ENCODE results near the gene PGM2.

GRCh38 chr4:37908488-37909331 lies 82.2 kb downstream of the PGM2 start:
- TF ChIP-seq, protein P1, sequence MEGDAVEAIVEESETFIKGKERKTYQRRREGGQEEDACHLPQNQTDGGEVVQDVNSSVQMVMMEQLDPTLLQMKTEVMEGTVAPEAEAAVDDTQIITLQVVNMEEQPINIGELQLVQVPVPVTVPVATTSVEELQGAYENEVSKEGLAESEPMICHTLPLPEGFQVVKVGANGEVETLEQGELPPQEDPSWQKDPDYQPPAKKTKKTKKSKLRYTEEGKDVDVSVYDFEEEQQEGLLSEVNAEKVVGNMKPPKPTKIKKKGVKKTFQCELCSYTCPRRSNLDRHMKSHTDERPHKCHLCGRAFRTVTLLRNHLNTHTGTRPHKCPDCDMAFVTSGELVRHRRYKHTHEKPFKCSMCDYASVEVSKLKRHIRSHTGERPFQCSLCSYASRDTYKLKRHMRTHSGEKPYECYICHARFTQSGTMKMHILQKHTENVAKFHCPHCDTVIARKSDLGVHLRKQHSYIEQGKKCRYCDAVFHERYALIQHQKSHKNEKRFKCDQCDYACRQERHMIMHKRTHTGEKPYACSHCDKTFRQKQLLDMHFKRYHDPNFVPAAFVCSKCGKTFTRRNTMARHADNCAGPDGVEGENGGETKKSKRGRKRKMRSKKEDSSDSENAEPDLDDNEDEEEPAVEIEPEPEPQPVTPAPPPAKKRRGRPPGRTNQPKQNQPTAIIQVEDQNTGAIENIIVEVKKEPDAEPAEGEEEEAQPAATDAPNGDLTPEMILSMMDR (conservative IDR thresholded peaks at IDR 0.05; ENCODE audit: low read depth, low read length), result no peak
- TF ChIP-seq EZH2 (IDR thresholded peaks at IDR 0.05; ENCODE audit: low read length, unreplicated experiment) (no peak), EZH2phosphoT487 (IDR thresholded peaks at IDR 0.05; ENCODE audit: borderline replicate concordance, low read length) (no peak)
